ENCODE measurements around the gene LARP1. TPM values are rescaled to one million over a fixed set of nuclear protein-coding genes. Genes with fewer than 3 reads are reported as not detected.
"Not testable (repeated sequence)": the region's sequence is repeated elsewhere in the genome, so short reads cannot be mapped to it uniquely, and the experiment has no call there.

LARP1 gene
- total RNA-seq, 4 donors from 2014 or later, result 79.7 to 128 (median 101) TPM

DNA sequence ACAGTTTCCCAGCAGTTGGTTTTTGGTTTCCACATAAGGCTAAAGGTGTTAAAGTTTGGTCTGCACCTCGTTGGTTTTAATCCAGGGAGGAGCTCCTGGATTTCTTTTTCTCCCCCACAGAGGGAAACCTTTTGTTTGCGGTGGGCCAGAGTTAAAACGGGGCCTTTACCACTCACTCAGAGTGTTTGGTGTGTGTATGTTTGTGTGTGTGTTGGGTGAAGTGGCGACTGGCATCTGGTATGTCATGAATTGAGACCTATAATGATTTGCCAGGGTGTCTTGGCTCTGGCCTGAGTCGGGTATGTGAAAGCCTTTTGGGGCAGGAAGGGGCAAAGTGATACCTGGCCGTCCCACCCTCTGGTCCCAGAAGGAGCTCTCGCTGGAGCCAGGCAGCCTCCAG is 64.4 kb downstream of the LARP1 start:
- Histone ChIP-seq H3K4me1 (peaks cover 0 to 19% (median 14%) of the 10 kb centered on the region in 4 donors), H3K27me3 (no peaks in the 10 kb centered on the region), H3K36me3 (peaks cover 15 to 98% (median 92%) of the 10 kb centered on the region in 4 donors), H3K9me3 (no peaks in the 10 kb centered on the region), H3K27ac (replicated peaks in 1 of 4) (peak overlapping the region in 1 of 4 donors; percentile 36), H3K4me3 (no peak overlapping the region)
- WGBS, result 72% methylated on average over 7 of the region's 7 CpGs
- intact Hi-C loops (cut with DNase I), result no loop called here
- TF ChIP-seq CTCF (IDR thresholded peaks at IDR 0.05), result no peak
- TF ChIP-seq EP300 (IDR thresholded peaks at IDR 0.05), result no peak
- TF ChIP-seq POLR2AphosphoS5 (IDR thresholded peaks at IDR 0.05), result no peak
- no peak for TF ChIP-seq POLR2A (IDR thresholded peaks at IDR 0.05; ENCODE audit: low read depth)
- DNase-seq (ENCODE audit: extremely low spot score), result no peak

- Histone ChIP-seq H3K36me3 (peaks cover 10 to 97% (median 88%) of the 10 kb centered on the region in 4 donors), H3K27ac (replicated peaks in 1 of 4) (no peak overlapping the region), H3K27me3 (no peaks in the 10 kb centered on the region), H3K9me3 (no peaks in the 10 kb centered on the region), H3K4me1 (peaks cover 0 to 19% (median 14%) of the 10 kb centered on the region in 4 donors), H3K4me3 (no peak overlapping the region)
- intact Hi-C loops (cut with DNase I), result no loop called here
- DNase-seq (ENCODE audit: extremely low spot score), result no peak
- TF ChIP-seq POLR2AphosphoS5 (IDR thresholded peaks at IDR 0.05) (no peak), EP300 (IDR thresholded peaks at IDR 0.05) (no peak), POLR2A (IDR thresholded peaks at IDR 0.05; ENCODE audit: low read depth) (no peak), CTCF (IDR thresholded peaks at IDR 0.05) (no peak)
- WGBS, result 92% methylated on average over 5 of the region's 5 CpGs
Observed at GRCh38 chr5:154820383-154820782, 65.2 kb downstream of the LARP1 start.

GRCh38 chr5:154822896-154823295 is 67.7 kb downstream of the LARP1 start:
- H3K36me3 ChIP-seq, result peaks cover 5 to 94% (median 73%) of the 10 kb centered on the region in 4 donors
- DNase-seq (ENCODE audit: extremely low spot score), result not testable (repeated sequence)
- 87% methylated on average over 4 of the region's 5 CpGs for WGBS

DNA sequence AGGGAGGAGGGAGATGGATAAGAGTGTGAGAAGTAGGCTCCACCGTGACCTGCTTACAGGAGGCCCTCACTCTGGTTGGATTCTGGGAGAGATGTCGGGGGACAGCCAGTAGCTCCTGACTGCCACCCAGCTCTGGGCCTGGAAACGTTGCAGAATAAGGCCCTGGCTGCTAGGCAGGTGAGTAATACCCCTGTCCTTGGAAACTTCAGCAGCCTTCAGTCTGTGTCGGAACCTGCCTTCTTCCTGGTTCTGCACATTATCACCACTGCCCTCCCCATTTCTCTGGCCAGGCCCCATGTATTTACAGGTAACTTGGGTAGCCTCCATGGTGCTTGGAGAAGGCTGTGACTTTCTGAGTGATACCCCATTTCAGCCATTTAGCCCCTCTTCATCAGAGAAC is 68.4 kb downstream of the LARP1 start:
- Histone ChIP-seq H3K9me3 (no peaks in the 10 kb centered on the region), H3K27me3 (no peaks in the 10 kb centered on the region), H3K4me1 (peaks cover 0 to 8% (median 3%) of the 10 kb centered on the region in 4 donors), H3K36me3 (peaks cover 5 to 94% (median 73%) of the 10 kb centered on the region in 4 donors), H3K4me3 (no peak overlapping the region), H3K27ac (replicated peaks in 1 of 4) (no peak overlapping the region)
- 91% methylated on average over 4 of the region's 4 CpGs for WGBS
- no peak for TF ChIP-seq POLR2A (IDR thresholded peaks at IDR 0.05; ENCODE audit: low read depth)
- no peak for TF ChIP-seq CTCF (IDR thresholded peaks at IDR 0.05)
- no peak for TF ChIP-seq POLR2AphosphoS5 (IDR thresholded peaks at IDR 0.05)
- TF ChIP-seq EP300 (IDR thresholded peaks at IDR 0.05), result no peak
- no peak for DNase-seq (ENCODE audit: extremely low spot score)
- intact Hi-C loops (cut with DNase I), result no loop called here

More at GRCh38 chr5:154822896-154823295, 67.7 kb downstream of the LARP1 start:
- H3K4me3 ChIP-seq; H3K27me3 ChIP-seq; H3K27ac ChIP-seq (replicated peaks in 1 of 4); intact Hi-C loops (cut with DNase I); H3K9me3 ChIP-seq: not testable (repeated sequence)
- H3K4me1 ChIP-seq, result peaks cover 0 to 16% (median 10%) of the 10 kb centered on the region in 4 donors

DNA sequence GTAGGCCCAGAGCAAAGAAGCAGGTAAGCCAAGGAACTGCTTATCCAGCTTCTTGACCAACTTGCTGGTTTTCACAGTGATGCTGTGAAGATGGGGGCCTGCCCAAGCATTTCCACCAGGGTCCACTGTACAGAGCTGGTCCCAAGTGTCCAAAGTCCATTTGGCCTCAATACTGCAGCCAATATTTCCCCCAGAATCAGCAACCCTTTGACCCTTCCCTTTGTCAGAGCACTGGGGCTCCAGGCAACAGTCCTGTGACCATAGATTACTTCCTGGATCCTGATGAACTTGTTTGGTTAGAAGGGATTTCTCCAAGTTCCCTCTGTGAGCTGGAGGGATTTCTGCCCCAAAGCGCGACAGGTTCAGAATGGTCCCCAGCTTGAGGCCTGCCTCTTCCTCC is 68.9 kb downstream of the LARP1 start:
- H3K27ac ChIP-seq (replicated peaks in 1 of 4), result no peak overlapping the region
- no peak for DNase-seq (ENCODE audit: extremely low spot score)
- H3K4me1 ChIP-seq, result peaks cover 0 to 4% (median 0%) of the 10 kb centered on the region in 4 donors
- H3K36me3 ChIP-seq, result peaks cover 5 to 94% (median 73%) of the 10 kb centered on the region in 4 donors
- no peak overlapping the region for H3K4me3 ChIP-seq
- no CpG with 5 or more reads among the region's 2 CpGs for WGBS
- no peaks in the 10 kb centered on the region for H3K9me3 ChIP-seq
- no peak for TF ChIP-seq EP300 (IDR thresholded peaks at IDR 0.05)
- TF ChIP-seq POLR2A (IDR thresholded peaks at IDR 0.05; ENCODE audit: low read depth), result no peak
- no peak for TF ChIP-seq POLR2AphosphoS5 (IDR thresholded peaks at IDR 0.05)
- TF ChIP-seq CTCF (IDR thresholded peaks at IDR 0.05), result no peak
- H3K27me3 ChIP-seq, result no peaks in the 10 kb centered on the region
- intact Hi-C loops (cut with DNase I), result no loop called here

Measured in esophagus muscularis mucosa (tissue), 4 donors.